Ecto neural progenitor cell (in vitro differentiated cells): Measurements from ENCODE around the gene AFF4.
"Not testable (repeated sequence)": the region's sequence is repeated elsewhere in the genome, so short reads cannot be mapped to it uniquely, and the experiment has no call there.

Source experiments
- DNase-seq: peaks from one replicate; pipeline ENCODE4 v3.0.0-alpha.2; 2018; ENCODE audit warnings: low spot score

The AFF4 gene

DNA sequence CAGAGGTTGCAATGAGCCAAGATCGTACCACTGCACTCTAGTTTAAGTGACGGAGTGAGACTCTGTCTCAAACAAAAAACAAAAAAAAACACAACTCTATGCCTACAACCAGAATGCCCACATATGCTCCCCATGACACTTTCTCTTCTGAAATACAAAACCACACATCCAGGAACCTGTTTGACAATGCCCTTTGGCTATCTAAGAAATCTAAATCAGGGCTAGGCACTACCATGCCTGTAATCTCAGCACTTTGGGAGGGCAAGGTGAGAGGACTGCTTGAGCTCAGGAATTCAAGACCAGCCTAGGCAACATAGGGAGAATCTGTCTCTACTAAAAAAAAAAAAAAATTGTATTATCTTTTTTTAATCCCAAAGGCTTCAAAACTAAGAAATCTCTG is 10.6 kb downstream of the AFF4 start:
- no peak for DNase-seq

DNA sequence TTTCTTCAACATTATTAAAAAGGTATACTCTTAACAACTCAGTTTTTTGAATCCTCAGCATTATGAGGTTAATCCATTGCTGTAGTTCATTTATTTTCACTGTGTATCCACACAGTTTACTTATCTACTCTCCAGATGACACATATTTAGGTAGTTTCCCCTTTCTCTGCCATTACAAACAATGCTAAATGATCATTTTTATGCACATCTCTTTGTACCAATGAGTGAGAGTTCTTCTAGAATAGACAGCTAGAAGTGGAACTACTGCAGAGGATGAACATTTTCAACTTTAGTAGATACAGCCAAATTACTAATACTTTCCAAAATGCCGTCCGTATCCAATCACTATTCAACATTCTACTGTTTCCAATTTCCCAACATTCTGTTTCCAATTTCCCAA is 11.5 kb downstream of the AFF4 start:
- no peak for DNase-seq

DNA sequence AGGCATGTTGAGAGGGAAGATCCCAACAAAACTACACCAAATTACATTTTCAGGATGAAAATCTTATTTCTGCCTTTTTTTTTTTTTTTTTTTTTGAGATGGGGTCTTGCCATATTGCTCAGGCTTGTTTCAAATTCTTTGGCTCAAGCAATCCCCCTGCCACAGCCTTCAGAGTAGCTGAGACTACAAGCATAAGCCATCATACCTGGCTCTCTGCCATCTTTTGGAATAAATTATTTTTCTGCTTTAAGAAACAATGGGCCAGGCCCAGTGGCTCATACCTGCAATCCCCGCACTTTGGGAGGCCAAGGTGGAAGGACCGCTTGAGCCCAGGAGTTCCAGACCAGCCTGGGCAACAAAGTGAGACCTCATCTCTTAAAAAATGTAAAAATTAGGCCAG is 14.3 kb downstream of the AFF4 start:
- DNase-seq = no peak

DNA sequence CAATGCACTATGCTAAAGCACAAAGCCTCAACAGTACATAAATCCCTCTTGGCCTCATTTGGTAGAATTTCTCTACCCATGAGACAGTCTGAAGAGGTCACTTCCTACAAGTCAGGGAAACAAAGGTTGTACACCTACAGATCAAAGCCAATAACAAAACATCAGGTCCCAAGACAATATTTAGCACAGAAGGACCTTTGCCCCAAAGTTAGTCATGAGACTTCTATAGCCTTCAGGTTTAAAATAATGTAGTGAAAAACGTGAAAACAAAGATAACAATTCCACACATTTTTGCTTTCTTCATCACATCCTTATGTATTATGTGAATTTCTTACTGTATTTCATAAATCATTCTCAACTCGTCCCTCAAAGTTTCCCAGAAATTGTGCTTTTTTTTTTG is 15.8 kb downstream of the AFF4 start:
- no peak for DNase-seq

DNA sequence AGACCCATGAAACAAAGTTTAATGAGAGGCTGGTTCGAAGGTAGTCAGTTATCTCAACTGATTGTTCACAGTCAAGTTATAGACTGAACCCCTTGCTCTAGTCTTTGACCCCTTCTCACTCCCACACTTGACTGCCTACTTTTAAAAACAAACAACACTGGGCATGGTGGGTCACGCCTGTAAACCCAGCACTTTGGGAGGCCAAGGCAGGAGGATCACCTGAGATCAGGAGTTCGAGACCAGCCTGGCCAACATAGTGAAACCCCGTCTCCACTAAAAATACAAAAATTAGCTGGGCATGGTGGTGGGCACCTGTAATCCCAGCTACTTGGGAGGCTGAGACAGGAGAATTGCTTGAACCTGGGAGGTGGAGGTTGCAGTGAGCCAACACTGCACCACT is 18.1 kb downstream of the AFF4 start:
- not testable (repeated sequence) for DNase-seq

DNA sequence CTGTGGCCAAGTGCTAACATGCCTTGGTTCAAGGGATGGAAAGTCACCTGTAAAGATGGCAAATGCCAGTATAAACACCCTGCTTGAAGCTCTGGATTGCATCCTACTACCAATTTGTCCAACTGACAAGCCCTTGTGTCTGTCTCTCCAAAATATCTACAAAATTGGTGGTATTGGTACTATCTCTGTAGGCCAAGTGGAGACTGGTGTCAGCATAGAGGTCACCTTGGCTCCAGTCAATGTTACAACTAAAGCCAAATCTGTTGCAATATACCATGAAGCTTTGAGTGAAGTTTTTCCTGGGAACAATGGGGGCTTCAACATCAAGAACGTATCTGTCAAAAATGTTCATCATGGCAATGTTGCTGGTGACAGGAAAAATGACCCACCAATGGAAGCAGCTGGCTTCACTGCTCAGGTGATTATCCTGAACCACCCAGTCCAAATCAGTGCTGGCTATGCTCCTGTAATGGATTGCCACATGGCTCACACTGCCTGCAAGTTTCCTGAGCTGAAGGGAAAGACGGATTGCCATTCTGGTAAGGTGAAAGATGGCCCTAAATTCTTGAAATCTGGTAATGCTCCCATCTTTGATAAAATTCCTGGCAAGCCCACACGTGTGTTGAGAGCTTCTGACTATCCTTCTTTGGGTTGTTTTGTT is 19.9 kb downstream of the AFF4 start:
- no peak for DNase-seq

DNA sequence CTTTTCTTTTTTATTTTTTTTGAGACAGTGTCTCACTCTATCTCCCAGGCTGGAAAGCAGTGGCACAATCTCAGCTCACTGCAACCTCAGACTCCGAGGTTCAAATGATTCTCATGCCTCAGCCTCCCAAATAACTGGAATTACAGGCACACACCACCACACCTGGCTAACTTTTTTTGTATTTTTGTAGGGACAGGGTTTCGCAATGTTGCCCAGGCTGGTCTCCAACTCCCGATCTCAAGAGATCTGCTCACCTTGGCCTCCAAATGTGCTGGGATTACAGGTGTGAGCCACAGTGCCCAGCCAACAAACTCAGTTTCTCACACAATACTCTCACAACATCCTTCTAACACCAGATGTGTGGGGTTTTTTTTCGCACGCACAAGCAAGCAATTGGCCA is 22.1 kb downstream of the AFF4 start:
- no peak for DNase-seq

DNA sequence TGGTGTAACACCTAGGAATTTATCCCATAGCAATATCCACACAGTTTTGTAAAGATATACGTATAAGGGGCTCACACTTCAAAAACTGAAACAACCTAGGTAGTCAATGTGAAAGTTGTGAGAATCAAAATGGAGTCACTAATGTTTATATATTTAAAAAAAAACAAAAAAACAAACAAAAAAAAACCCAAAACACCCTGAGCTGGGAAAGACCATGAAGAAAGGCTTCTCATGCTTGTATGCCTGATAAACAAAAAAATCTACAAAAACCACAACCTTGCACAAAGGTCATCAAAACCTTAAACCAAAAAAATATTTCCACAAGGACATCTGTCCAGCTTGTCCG is 35.4 kb downstream of the AFF4 start:
- no peak for DNase-seq

DNA sequence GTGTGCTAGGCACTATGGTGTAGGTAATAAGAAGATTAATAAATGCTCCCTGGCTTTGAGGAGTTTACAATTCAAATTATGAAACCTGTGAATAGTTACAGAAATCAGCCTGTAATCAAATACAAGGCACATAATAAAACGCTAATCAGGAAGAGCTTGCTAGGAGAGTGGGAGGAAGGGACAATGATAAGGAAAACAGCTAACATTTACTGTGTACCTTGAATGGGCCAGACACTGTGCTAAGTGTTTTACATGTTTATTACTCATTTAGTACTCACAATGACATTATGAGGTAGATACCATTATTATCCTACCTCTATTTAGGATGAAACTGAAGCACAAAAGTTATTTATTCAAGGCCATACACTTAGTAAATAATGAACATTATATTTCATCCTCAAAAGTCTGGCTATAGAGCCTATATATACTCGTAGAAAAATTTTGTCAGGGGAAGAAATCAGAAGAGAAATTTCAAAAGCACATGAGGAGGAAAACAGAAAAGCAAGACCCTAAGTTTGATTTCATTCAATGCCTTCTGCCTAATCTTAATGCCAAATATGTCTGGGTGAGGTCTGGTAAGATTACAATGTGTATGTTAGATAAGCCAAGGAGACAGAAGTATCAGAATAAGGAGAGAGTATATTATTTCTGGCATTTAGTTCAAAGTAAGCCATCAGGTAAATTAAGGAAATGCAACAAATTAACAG is 35.9 kb downstream of the AFF4 start:
- DNase-seq = no peak

DNA sequence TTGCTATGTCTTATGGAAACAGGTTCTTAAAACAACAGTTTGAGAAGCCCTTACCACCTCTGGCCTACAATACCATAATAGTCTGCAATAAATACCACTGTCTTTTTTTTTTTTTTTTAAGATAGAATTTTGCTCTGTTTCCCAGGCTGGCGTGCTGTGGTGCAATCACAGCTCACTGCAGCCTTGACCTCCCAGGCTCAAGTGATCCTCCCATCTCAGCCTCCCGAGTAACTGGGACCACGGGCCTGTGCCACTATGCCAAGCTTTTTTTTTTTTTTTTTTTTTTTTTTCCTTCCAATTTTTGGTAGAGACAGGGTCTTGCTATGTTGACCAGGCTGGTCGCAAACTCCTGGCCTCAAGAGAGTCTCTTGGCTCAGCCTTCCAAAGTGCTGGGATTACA is 37.0 kb downstream of the AFF4 start:
- no peak for DNase-seq

DNA sequence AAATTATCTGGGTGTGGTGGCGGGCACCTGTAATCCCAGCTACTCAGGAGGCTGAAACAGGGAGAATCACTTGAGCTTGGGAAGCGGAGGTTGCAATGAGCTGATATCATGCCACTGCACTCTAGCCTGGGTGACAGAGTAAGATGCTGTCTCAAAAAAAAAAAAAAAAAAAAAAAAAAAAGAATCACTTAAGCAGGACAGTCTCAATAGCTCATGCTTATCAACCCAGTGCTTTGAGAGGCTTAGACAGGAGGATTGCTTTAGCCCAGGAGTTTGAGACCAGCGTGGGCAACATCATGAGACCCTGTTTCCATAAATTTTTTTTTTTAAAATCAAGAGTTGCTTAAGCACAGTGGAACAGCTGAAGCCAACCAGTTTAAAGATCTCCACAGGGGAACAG is 47.3 kb downstream of the AFF4 start:
- DNase-seq = no peak

DNA sequence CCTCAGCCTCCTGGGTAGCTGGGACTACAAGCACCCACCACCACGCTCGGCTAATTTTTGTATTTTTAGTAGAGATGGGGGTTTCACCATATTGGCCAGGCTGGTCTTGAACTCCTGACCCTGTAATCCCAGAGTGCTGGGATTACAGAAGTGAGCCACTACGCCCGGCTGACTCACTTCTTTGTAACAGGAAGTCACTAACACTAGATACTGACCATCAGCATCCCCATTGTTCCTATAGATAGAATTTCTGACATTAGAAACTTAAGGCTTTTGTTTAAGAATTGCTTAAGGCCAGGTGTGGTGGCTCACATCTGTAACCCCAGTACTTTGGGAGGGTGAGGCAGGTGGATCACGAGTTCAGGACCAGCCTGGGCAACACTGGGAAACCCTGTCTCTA is 47.8 kb downstream of the AFF4 start:
- no peak for DNase-seq

DNA sequence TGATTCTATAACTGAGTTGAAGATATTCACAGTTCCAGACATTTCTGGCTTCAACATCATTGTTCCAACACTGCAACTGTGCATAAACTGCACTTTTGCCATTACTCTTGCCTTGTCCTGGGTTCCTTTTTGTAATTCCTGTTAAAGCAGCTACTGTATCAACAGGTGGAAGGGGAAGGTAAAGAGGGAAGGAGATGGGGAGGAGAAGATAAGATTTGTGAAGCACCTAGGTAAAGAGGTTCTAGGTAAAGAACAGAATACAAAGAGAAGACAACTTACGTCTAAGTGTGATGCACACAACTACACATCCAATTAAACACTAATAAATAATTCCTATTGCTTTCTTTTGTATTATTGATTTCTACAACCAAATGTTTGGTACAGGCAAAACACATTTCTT is 53.7 kb downstream of the AFF4 start:
- no peak for DNase-seq

DNA sequence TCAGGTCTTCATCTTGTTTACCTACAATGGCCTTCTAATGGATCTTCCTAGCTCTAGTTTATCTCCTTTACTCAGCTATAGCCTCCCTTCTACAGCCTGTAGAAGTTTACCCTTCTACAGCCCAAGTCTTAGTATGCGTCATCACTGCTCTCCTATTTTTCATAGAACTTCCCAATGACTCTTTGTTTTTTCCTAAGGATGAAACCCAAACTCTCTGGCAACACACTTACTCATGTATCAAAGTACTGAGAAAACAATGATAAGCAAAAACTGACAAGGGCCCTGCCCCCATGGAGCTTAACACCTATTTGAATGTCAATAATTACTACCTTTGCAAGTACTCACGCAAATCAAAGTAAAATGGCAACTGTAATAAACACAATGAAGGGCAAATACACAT is 56.3 kb downstream of the AFF4 start:
- DNase-seq = no peak

DNA sequence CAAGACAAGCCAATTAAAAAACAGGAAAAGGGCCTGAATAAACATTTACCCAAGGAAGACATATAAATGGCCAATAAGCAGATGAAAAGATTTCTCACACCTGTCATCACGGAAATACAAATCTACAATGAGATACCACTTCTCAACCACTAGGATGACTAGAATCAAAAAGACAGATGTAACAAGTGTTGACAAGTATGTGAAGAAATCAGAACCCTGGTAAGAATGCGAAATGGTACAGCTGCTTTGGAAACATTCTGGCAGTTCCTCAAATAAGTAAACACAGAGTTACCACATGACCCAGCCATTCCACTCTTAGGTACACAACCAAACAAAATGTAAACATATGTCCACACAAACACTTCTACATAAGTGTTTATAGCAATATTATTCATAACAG is 57.5 kb downstream of the AFF4 start:
- DNase-seq = no peak

DNA sequence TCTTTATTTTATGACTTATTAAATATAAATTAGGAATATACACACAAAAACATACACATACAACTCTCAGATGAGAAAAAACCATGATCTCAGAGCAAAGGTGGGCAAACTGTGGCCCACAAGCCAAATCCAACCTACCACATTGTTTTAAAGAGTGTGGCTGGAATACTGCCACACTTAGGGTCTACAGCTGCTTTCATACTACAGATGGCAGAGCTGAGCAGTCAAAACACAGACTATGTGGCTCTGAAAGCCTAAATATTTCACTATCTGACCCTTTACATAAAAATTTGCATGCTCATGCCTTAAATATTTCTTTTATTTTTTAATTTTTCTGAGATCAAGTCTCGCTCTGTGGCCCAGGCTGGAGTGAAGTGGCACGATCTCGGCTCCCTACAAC is 61.7 kb downstream of the AFF4 start:
- DNase-seq = no peak

DNA sequence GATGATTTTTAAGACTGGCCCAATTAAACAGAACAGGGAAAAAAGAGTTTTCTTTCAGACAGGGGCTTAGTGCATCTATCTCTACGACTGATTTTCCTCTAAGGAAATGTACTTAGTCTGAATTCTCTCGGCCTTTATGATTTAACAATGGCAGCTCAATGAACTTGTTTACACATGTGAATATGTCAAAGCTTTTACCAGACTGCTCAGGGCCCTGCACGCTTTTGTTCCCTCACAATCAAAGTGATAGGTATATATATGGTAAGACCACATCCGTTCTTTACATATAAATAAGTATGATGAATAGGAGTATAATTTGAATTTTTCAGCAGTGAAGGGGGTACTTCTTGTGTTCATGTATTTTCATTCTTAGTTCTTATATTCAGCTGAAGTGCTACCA is 62.4 kb downstream of the AFF4 start:
- DNase-seq = no peak

DNA sequence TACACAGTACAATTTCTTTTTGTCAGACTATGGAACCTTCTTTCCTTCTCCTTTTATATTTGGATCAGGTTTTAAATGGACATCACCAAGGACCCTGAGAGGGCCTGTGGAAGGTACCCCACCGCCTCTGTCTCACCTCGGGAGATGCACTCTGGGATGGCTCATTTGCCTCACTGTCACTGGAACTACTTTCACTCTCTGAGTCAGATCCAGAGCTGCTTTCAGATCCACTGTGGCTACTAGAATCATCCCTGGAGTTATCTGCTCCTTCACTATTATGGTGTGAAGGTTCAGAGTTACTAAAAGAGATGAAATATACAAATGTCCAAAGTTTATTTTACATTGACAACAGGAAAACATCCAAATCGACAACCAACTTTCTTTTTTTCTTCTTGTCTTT is 65.3 kb downstream of the AFF4 start:
- DNase-seq = no peak

DNA sequence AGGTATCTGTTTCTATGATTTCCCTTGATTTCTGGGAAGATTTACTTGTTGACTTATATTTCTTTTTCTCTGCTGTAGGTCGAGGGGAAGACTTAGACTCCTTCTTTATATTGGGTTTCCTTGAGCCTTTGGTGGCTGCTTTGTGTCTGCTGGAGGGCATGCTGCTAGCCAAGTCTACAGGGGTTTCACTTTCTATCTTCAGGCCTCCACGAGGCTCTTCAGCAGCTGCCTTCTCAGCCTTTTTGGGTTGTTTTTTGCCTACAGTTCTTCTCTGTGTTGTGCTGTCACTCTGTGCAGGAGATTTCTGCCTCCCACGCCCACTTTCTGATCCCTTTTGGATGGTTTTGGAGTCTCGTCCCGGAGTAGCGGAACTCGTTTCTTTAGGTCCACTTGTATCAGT is 66.7 kb downstream of the AFF4 start:
- no peak for DNase-seq

DNA sequence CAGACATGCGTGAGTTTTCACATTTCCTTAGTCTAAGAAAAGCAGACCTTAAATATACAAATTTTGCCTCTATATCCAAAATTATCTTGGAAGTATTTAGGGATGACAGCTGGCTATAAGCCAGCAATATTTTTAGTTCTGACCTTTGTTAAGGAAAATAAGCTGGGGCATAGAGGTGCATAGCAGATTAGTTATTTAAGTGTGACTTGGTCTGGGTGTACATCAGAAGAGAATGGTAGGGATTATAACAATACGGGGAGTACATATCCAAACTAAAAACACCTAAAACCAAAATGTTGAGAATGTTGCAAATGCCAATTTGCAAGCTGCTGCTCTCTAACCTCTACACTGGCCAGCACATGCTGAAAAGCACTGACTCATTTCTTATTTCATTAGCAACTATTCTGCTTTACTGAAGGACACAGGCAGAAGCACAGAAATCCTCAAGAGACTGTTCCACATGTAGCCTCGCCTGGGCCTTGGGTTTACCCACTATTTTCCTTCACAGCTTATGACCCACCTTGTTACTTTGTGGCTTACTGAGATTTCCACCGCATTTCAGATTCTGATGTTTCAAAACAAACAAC is 67.6 kb downstream of the AFF4 start:
- no peak for DNase-seq

DNA sequence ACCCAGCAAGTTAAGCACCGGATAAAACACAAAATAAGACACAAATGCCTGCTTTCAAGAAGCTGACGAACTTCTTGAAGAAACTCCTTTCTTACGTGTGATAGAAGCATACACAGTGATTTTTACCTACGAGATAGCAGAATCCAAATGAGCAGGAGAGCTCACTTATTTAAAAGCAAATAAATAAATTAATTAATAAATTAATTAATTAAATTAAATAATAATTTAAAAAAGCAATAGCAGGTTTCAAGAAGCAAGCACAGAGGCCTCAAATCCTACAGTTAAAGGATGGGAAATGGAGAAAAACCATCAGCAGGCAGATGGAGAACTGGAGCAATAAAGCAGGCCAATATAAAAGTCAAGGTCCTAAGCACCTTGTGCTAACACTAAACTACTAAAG is 72.6 kb downstream of the AFF4 start:
- DNase-seq = no peak

DNA sequence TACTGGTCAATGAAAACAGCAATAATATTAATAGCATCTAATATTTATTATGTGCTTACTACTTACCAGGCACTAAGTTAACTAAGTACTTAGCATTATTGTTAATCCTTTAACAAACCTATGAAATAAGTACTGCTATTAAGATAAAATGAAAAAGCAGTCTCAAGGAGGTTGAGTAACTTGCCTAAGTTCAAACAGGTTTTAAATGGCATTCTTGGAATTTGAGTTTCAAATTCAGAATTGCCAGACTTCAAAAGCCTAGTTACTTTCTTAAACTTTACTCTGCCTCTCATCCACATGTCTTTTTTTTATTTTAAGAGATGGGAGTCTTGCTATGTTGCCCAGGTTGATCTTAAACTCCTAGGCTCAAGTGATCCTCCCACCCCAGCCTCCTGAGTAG is 73.9 kb downstream of the AFF4 start:
- no peak for DNase-seq

DNA sequence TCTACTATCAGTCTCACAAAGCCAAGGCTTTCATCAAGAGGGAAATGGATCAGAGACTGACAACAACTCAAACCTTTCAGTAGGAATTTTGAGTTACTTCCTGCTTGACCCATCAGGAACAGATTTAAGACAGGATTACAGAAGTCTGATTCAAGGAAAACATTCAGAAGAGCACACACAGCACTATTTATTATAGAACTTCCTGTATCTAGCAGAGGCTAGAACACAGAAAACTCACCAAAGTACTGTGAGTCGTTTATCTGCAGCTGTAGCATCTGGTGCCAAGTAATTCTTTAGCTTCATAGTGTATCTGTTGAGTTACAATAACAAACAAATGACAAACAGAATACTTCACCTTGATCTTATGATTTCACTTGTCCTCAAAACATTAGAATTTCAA is 76.2 kb downstream of the AFF4 start:
- DNase-seq = no peak
